Endothelial cell of umbilical vein (primary cell): ENCODE data around the gene KIFC3. TPM values are rescaled to one million over a fixed set of nuclear protein-coding genes. Genes with fewer than 3 reads are reported as not detected.

Source experiments
- BruUV-seq: library from RNA; stranded (reverse); fragments of 400-500 nt; replicated peaks from 2 replicates; lab custom pipeline; 2021; lab: Mats Ljungman, UMichigan
- CTCF ChIA-PET: fragments of 300-600, 350-600 bp; sonication (Branson Sonifier 250); formaldehyde crosslinking; loops from one replicate; lab custom pipeline; 2021; ENCODE audit warnings: antibody characterized with exemption, inconsistent platforms; lab: Charles Lee
- POLR2A ChIA-PET: fragments of 300-600, 350-600 bp; sonication (Branson Sonifier 250); formaldehyde crosslinking; loops from one replicate; lab custom pipeline; 2021; ENCODE audit warnings: antibody characterized with exemption, inconsistent platforms; lab: Charles Lee
- DNase-seq: peaks from one replicate; pipeline ENCODE4 v3.0.0-alpha.2; 2011; ENCODE audit warnings: low read depth, low spot score
- FAIRE-seq: peaks from 2 replicates; lab custom pipeline; 2011; peaks lifted over from hg19 to GRCh38; lab: Jason Lieb, UNC
- H2AFZ ChIP-seq: 2 replicates; pipeline ENCODE4 v1.6.0; 2012; ENCODE audit warnings: low read depth, low read length, control low read depth, inconsistent platforms
- H3K27ac ChIP-seq: 2 replicates; pipeline ENCODE4 v1.5.1; 2011; ENCODE audit warnings: low read depth, mild to moderate bottlenecking, control low read depth, low read length, moderate library complexity; ENCODE audit not compliant: insufficient read depth
- H3K27me3 ChIP-seq, 2 experiments: 2 replicates each; pipeline versions ENCODE4 v1.6.0 to v1.6.1; 2011; ENCODE audit warnings: low read length in 2 of 2, mixed read lengths in 1 of 2; ENCODE audit not compliant: control insufficient read depth in 2 of 2, insufficient read depth in 2 of 2
- H3K36me3 ChIP-seq, 2 experiments: 2 replicates in 1 of 2; 3 replicates in 1 of 2; pipeline ENCODE4 v1.5.1; 2011; ENCODE audit warnings: low read length in 2 of 2, mild to moderate bottlenecking in 1 of 2, moderate library complexity in 1 of 2; ENCODE audit not compliant: control insufficient read depth in 2 of 2, insufficient read depth in 2 of 2; ENCODE audit errors: extremely low read depth in 1 of 2
- H3K4me1 ChIP-seq: 3 replicates; pipeline ENCODE4 v1.5.1; 2011; ENCODE audit warnings: mild to moderate bottlenecking, low read length; ENCODE audit not compliant: control insufficient read depth, insufficient read depth; ENCODE audit errors: extremely low read depth
- H3K4me2 ChIP-seq: 2 replicates; pipeline ENCODE4 v1.6.1; 2011; ENCODE audit warnings: low read length, control low read depth, mixed read lengths; ENCODE audit not compliant: insufficient read depth
- H3K4me3 ChIP-seq, 3 experiments: fragments of 200-600 bp in 1 of 3; sonication (generic), shearing (Covaris generic) in 1 of 3; replicated peaks in 1 of 3; 2 replicates each; pipeline ENCODE4 v1.5.1; 2011 to 2016; ENCODE audit warnings: control low read depth in 3 of 3, low read length in 3 of 3, mild to moderate bottlenecking in 2 of 3, inconsistent platforms in 1 of 3, low read depth in 1 of 3, moderate library complexity in 1 of 3; ENCODE audit not compliant: insufficient read depth in 1 of 3
- H3K79me2 ChIP-seq: 2 replicates; pipeline ENCODE4 v1.6.0; 2012; ENCODE audit warnings: low read length, inconsistent platforms; ENCODE audit not compliant: control insufficient read depth, insufficient read depth
- H3K9ac ChIP-seq: replicated peaks from 2 replicates; pipeline ENCODE3; 2011; ENCODE audit warnings: low read length, control low read depth; ENCODE audit not compliant: insufficient read depth; ENCODE audit errors: extremely low read depth
- H3K9me1 ChIP-seq: replicated peaks from 3 replicates; pipeline ENCODE4 v1.6.0; 2011; ENCODE audit warnings: mild to moderate bottlenecking, low read length; ENCODE audit not compliant: control insufficient read depth, insufficient read depth; ENCODE audit errors: extremely low read depth
- H3K9me3 ChIP-seq: replicated peaks from 2 replicates; pipeline ENCODE4 v1.5.1; 2012; ENCODE audit warnings: low read length, inconsistent platforms; ENCODE audit not compliant: control insufficient read depth, insufficient read depth
- H4K20me1 ChIP-seq: replicated peaks from 2 replicates; pipeline ENCODE3; 2011; ENCODE audit warnings: mild to moderate bottlenecking, low read length; ENCODE audit not compliant: control insufficient read depth, insufficient read depth; ENCODE audit errors: extremely low read depth
- FOS ChIP-seq: IDR thresholded peaks from 2 replicates; pipeline ENCODE4 v1.6.1; 2011; ENCODE audit warnings: mild to moderate bottlenecking, low read length, moderate library complexity, borderline replicate concordance; ENCODE audit not compliant: insufficient read depth
- GATA2 ChIP-seq: IDR thresholded peaks from 2 replicates; pipeline ENCODE4 v1.7.0; 2011; ENCODE audit warnings: low read depth, mild to moderate bottlenecking, moderate library complexity, mixed read lengths, low read length; ENCODE audit not compliant: insufficient read length, insufficient read depth
- MYC ChIP-seq: IDR thresholded peaks from one replicate; pipeline ENCODE4 v1.6.1; 2011; ENCODE audit warnings: mild to moderate bottlenecking, low read depth, low read length
- POLR2A ChIP-seq: IDR thresholded peaks from 2 replicates; pipeline ENCODE4 v1.6.1; 2012; ENCODE audit warnings: low read depth, mild to moderate bottlenecking, control low read depth, low read length
- POLR2AphosphoS5 ChIP-seq: IDR thresholded peaks from 2 replicates; pipeline ENCODE4 v1.6.1; 2012; ENCODE audit warnings: low read depth, mild to moderate bottlenecking, control low read depth, low read length, moderate library complexity; ENCODE audit not compliant: insufficient read depth
- dilution Hi-C: fragments of 300-500 bp; cut with MboI; formaldehyde crosslinking; loops from one replicate; pipeline ENCODE4 v1.15.0; 2019; ENCODE audit warnings: low sequenced_read_pairs; ENCODE audit not compliant: extremely low pct_ligation_motif_present
- intact Hi-C: fragments of 100-400 bp; cut with micrococcal nuclease; formaldehyde crosslinking; loops from one replicate; pipeline ENCODE4 v1.10.0; 2022
- polyA plus RNA-seq, 4 experiments: library from polyadenylated mRNA; depleted of rRNA in 3 of 4; stranded (reverse) in 3 of 4; unstranded in 1 of 4; fragments of >200 nt; gene quantifications; 2 replicates each; pipeline versions ENCODE4 v1.2.1 to v1.2.3, GENCODE V29; 2011 to 2012; ENCODE audit warnings: missing spikeins in 1 of 4
- total RNA-seq: library from RNA; stranded (reverse); gene quantifications from 2 replicates; pipeline ENCODE4 v1.2.3, GENCODE V29; 2021
- TF ChIP-seq, protein P1 (sequence below), 2 donors: IDR thresholded peaks; 1 replicate in 1 of 2; 2 replicates in 1 of 2; pipeline ENCODE4 v1.5.1; 2011; ENCODE audit warnings: low read length in 2 of 2, mild to moderate bottlenecking in 2 of 2, moderate library complexity in 2 of 2, control low read depth in 1 of 2, inconsistent platforms in 1 of 2, low read depth in 1 of 2; ENCODE audit not compliant: insufficient read depth in 1 of 2; ENCODE audit errors: extremely low read depth in 1 of 2
- TF ChIP-seq, protein P2 (sequence below): IDR thresholded peaks from 2 replicates; pipeline ENCODE4 v1.6.1; 2011; ENCODE audit not compliant: insufficient read depth, insufficient read length

KIFC3 gene
- total and polyA plus RNA-seq, 2 donors (not counting 3 experiments of a cell fraction or from before 2014, with no cell fraction given), result 36.3 to 62.2 TPM

DNA sequence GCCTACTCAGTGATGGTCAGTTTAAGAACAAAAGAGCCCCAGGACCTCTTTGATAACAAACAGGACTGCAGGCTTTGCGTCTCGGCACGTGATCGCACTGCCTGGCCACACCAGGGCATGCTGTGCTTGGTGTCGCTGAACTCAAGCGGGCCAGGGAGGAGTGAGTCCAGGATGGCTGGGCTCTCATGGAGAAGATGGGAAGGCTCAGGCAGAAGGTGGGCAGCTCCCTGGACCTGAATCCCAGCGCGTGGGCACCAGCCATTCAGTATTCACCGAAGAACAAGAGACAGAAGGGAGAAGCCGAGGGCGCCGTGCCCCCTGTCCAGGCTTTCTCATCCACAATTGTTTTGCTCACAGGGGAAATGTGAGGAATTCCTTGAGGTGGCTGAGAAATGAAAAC is 54.8 kb downstream of the KIFC3 start:
- H3K27me3 ChIP-seq, result no peaks in the 10 kb centered on the region
- ChIA-PET POLR2A (no interaction called here), CTCF (interaction anchor here (1.7 kb wide), 1 partner anchor 10 kb away, joined by 7 read pairs; no protein-coding TSS in a partner anchor)
- H3K9me1 ChIP-seq, result no peaks in the 10 kb centered on the region
- TF ChIP-seq MYC (no peak), POLR2AphosphoS5 (no peak), POLR2A (no peak), FOS (no peak), GATA2 (no peak)
- TF ChIP-seq, protein P1, sequence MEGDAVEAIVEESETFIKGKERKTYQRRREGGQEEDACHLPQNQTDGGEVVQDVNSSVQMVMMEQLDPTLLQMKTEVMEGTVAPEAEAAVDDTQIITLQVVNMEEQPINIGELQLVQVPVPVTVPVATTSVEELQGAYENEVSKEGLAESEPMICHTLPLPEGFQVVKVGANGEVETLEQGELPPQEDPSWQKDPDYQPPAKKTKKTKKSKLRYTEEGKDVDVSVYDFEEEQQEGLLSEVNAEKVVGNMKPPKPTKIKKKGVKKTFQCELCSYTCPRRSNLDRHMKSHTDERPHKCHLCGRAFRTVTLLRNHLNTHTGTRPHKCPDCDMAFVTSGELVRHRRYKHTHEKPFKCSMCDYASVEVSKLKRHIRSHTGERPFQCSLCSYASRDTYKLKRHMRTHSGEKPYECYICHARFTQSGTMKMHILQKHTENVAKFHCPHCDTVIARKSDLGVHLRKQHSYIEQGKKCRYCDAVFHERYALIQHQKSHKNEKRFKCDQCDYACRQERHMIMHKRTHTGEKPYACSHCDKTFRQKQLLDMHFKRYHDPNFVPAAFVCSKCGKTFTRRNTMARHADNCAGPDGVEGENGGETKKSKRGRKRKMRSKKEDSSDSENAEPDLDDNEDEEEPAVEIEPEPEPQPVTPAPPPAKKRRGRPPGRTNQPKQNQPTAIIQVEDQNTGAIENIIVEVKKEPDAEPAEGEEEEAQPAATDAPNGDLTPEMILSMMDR (IDR thresholded peaks at IDR 0.05; ENCODE audit: extremely low read depth in 1 of 2, insufficient read depth in 1 of 2, low read depth in 1 of 2, low read length in 2 of 2), result no peak
- TF ChIP-seq, protein P2, sequence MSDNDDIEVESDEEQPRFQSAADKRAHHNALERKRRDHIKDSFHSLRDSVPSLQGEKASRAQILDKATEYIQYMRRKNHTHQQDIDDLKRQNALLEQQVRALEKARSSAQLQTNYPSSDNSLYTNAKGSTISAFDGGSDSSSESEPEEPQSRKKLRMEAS, result no peak
- H3K36me3 ChIP-seq, result peaks cover 0 to 7% of the 10 kb centered on the region in 2 experiments
- no peak overlapping the region for H3K9ac ChIP-seq
- no peaks in the 10 kb centered on the region for H4K20me1 ChIP-seq
- no peaks in the 10 kb centered on the region for H3K79me2 ChIP-seq
- H3K4me2 ChIP-seq, result no peak overlapping the region
- H2AFZ ChIP-seq, result no peak overlapping the region
- dilution Hi-C loops, result no loop called here
- BruUV-seq, result no TSS peak
- H3K4me3 ChIP-seq, result no peak overlapping the region
- H3K27ac ChIP-seq, result no peak overlapping the region
- no peaks in the 10 kb centered on the region for H3K9me3 ChIP-seq
- FAIRE-seq, result no peak
- DNase-seq, result no peak
- intact Hi-C loops, result no loop called here
- no peaks in the 10 kb centered on the region for H3K4me1 ChIP-seq
